Activated CD4-positive, alpha-beta T cell treated with anti-CD3 and anti-CD28 coated beads for 4 hours (primary cell): ENCODE results near the gene VTI1A.
"Not testable (repeated sequence)": the region's sequence is repeated elsewhere in the genome, so short reads cannot be mapped to it uniquely, and the experiment has no call there.

ENCODE experiments used
- DNase-seq, 2 donors: peaks; one replicate each; pipeline ENCODE4 v3.0.0-alpha.2; 2020

VTI1A gene

DNA sequence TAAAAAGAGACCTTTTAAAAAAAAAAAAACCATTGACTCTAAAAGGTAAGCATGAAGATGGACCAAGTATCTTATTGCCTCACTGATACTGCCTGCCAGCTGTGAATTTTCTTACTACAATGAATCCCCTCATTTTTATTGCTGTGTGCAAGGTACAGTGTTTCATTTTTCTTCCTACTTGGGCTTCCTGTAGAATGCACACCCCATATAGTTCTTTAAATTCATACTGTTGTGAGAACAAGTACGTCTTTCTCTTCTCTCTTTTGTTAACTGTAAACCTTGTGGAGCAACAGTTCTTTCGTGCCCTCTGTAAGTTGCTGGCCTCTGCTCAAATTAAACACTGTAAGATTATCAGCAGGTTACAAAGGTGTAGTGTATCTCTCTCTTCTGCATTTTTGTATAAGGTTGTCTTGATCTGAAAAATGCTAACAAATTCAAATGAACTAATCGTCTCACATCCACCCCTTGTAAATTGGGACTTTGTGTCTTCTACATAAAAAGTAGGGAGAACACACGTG is 105.6 kb downstream of the VTI1A start:
- DNase-seq, result no peak

GRCh38 chr10:112553315-112553714 is 106.3 kb downstream of the VTI1A start:
- no peak for DNase-seq

DNA sequence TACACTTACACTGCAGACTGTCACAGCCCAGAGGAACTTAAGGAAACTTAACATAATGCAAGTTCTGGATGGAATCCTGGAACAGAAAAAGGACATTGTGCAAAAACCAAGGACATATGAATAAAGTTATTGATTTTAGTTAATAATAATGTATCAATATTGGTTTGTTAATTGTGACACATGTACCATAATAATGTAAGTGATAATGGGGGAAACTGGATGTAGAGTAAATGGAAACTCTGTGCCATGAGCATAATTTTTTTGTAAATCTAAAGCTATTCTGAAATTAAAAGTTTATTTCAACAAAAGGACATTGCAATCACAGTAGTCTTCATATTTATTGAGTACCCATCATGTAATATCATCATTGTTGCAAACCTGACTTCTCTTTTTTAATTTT is 107.2 kb downstream of the VTI1A start:
- DNase-seq, result no peak

DNA sequence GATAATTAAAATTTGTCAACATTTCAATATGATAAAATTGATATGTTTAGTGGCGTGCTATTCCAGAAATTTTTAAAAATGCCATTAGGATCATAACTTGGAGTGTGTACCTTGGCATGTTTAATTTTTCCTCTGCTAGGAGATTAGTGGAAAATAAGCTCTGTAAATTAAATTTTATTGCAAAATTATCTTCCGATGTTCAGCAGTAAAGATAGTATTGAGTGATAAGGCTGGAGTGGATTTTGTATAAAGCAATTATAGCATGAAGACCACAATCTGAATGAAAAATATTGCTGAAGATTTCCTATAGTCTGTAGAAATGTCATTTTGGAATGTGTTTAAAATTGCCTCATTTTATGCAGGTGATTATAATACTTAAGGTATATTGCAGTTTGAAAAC is 110.2 kb downstream of the VTI1A start:
- DNase-seq, result no peak

- no peak for DNase-seq
Observed at GRCh38 chr10:112558476-112559142, 111.6 kb downstream of the VTI1A start.

DNA sequence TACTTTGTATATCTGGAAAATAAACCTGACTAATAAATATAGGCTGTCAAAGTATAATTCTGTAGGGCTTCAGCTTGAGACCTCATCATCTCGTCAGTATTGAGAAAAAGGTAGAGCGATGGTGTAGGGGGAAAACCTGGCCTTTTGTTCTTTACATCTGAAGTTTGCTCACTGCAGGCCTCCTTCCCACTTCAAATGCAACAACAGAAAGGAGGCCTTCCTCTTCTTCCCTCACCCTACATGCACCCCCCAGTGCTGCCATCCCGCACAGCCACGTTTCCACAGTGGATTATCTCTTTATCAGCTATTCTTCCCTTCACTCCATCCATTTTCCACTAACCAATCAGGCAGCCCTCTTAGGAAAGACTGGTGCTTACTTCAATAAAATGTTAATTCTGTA is 112.3 kb downstream of the VTI1A start:
- no peak for DNase-seq

DNA sequence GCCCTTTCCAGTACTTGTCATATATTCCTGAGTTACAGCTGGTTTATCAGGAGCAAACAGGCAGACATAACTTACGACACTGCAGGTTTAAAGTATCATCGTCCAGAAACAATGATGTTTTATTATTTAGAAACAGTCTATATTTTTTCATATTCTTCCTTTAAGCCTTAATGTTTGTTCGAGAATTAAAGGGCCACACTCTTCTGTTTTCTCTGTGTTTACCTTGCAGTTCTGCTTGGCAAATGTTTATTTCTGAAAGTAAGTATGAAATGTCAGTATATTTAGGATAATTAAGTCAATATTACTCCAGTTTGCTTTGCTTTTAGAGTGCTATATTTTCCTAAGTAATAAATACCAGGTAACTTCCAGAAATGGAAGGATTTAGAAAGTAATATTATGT is 115.1 kb downstream of the VTI1A start:
- no peak for DNase-seq

GRCh38 chr10:112562809-112563663 is 116.0 kb downstream of the VTI1A start:
- DNase-seq, result no peak

DNA sequence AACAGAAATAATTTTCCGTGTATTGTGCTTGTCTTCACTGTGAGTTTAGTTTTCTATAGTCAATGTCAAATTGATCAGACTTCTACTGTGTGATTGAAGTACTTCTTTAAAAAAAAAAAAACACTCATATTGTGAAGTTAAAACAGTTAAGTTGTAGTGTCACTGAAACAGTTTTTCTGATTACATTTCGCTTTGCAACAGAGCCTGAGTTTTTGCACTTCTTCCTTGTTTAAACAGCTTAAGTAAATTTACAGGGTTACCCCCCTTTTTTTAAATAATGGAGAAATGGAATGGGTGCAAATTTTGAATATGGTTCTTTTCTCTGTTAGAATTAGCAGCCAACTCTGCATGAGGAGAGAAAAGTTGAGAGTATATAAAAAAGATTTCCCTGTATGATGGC is 117.3 kb downstream of the VTI1A start:
- DNase-seq, result no peak

DNA sequence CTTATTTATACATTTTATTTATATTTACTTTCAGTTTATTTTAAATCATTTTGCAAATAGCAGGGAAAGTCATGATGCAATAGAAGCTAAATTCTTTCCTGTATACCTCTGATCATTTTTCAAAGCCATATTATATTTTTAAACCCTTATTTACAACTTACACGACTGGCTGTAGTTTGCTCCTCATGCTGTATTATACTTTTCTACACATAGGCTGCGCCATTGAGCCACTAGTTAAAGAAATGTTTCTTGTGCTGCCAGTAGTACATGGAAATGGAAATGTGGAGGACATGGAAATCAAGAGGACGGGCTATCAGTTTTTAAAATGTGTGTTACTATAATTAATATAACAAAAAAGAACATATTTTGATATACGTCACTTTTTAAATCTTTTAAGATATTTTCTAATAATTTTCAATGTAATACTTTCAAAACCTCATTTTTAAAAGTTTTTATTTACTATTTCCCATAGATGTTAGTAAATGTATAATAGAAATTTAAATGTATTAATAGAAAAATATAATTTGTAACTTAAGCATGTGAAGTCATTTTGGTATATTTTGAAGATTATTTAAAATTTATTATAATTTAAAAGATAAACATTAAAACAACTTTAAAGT is 118.5 kb downstream of the VTI1A start:
- DNase-seq, result no peak

- no peak for DNase-seq
Observed at GRCh38 chr10:112570585-112570984, 123.6 kb downstream of the VTI1A start.

- DNase-seq, result no peak
Observed at GRCh38 chr10:112579578-112579977, 132.6 kb downstream of the VTI1A start.

- DNase-seq, result no peak
Observed at GRCh38 chr10:112580267-112580666, 133.3 kb downstream of the VTI1A start.

DNA sequence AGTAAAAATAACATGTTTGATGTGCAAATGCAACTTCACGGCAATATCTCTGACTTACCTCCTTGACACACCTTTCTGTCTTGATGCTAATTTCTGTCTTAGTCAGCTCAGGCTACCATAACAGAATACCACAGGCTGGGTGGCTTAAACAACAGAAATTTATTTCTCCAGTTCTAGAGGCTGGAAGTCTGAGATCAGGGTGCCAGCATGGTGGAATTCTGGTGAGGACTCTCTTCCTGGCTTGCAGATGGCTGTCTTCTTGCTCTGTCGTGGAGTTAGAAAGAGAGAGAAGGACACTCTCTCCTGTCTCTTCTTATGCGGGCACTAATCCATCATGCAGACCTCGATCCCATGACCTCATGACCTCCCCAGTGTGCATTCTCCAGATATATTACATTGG is 134.9 kb downstream of the VTI1A start:
- no peak for DNase-seq

- DNase-seq, result no peak
Observed at GRCh38 chr10:112583236-112583939, 136.4 kb downstream of the VTI1A start.

GRCh38 chr10:112584276-112584675 is 137.3 kb downstream of the VTI1A start:
- no peak for DNase-seq

DNA sequence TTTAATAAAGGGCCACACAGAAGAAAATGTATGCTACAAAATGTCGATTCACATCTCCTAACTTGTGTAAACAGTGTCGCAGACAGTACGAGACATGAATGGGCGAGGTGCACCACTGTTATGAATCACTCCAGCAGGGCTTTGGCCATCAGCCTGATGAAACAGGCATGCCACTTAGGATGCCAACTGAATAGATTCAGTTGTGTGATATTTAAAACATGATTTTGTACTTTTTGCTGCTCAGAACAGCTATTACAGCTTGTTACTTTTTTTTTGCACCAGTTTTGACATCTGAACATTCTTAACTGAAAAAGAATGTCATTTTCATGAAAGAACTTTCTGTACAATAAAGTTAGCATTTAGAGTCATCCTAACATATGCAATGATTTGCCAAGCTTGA is 138.1 kb downstream of the VTI1A start:
- DNase-seq, result no peak

- DNase-seq, result no peak
Observed at GRCh38 chr10:112585960-112586359, 138.9 kb downstream of the VTI1A start.

DNA sequence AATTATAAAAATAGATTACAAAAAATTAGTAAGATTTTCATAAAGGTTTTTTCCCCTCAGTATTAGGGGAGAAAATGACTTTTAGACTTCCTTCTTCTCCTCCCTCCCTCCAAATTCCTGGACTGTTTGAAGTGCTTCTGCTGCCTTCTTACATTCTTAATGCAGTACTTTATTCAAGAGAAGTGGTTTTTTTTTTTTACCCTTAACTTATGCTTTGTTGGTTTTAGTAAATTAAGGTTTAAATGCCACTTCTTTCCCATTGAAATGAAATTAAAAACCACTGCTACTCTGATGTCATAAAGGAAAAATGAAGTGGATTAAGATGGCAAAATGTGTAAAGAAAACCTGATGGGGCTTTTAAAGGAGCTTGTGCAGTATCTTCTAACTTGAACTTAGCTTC is 140.7 kb downstream of the VTI1A start:
- DNase-seq, result no peak

GRCh38 chr10:112588225-112588990 is 141.4 kb downstream of the VTI1A start:
- no peak for DNase-seq

GRCh38 chr10:112589081-112589480 is 142.1 kb downstream of the VTI1A start:
- DNase-seq, result no peak

- not testable (repeated sequence) for DNase-seq
Observed at GRCh38 chr10:112590786-112591185, 143.8 kb downstream of the VTI1A start.
